ENCODE measurements around the gene NEFH. TPM values are rescaled to one million over a fixed set of nuclear protein-coding genes. Genes with fewer than 3 reads are reported as not detected.

The NEFH gene
- total RNA-seq, 1 donor from 2014 or later: 0.43 TPM

DNA sequence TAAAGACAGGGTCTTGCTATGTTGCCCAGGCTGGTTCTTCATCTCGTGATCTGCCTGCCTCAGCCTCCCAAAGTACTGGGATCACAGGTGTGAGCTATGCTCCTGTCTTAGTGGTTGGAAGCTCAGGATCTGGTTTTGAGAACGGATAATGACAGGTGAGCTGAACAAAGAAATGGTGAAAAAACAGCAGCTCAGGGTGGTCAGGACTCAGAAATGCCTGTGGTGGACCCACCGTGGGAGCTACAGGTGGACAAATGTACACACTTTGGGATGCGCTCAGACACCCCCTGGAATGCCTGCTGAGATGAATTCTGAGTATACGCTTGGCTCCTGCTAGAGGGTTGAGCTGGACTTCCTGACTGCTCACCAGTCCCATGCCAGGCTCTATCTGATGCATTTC is 32.1 kb upstream of the NEFH start:
- H3K9ac ChIP-seq: no peak overlapping the region
- H3K27me3 Mint-ChIP-seq (ENCODE audit: insufficient read depth, low read depth): no peaks in the 10 kb centered on the region
- no peaks in the 10 kb centered on the region for H4K20me1 ChIP-seq (ENCODE audit: low read depth)
- H3K9me3 ChIP-seq (ENCODE audit: low read depth): no peaks in the 10 kb centered on the region
- H3K9me3 Mint-ChIP-seq: no peaks in the 10 kb centered on the region
- DNase-seq (ENCODE audit: low spot score): no peak
- no peak overlapping the region for H3K4me3 Mint-ChIP-seq
- TF ChIP-seq, protein P1, sequence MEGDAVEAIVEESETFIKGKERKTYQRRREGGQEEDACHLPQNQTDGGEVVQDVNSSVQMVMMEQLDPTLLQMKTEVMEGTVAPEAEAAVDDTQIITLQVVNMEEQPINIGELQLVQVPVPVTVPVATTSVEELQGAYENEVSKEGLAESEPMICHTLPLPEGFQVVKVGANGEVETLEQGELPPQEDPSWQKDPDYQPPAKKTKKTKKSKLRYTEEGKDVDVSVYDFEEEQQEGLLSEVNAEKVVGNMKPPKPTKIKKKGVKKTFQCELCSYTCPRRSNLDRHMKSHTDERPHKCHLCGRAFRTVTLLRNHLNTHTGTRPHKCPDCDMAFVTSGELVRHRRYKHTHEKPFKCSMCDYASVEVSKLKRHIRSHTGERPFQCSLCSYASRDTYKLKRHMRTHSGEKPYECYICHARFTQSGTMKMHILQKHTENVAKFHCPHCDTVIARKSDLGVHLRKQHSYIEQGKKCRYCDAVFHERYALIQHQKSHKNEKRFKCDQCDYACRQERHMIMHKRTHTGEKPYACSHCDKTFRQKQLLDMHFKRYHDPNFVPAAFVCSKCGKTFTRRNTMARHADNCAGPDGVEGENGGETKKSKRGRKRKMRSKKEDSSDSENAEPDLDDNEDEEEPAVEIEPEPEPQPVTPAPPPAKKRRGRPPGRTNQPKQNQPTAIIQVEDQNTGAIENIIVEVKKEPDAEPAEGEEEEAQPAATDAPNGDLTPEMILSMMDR (IDR thresholded peaks at IDR 0.05): no peak
- TF ChIP-seq EZH2 (IDR thresholded peaks at IDR 0.05) (no peak), EZH2phosphoT487 (IDR thresholded peaks at IDR 0.05) (no peak)
- no peaks in the 10 kb centered on the region for H3K27me3 ChIP-seq
- H3F3A ChIP-seq (ENCODE audit: low read depth): no peaks in the 10 kb centered on the region
- H3K27ac ChIP-seq: no peak overlapping the region
- no peaks in the 10 kb centered on the region for H3K4me1 Mint-ChIP-seq
- H3K36me3 Mint-ChIP-seq: no peaks in the 10 kb centered on the region
- H3K4me2 ChIP-seq: no peak overlapping the region
- no peaks in the 10 kb centered on the region for H3K36me3 ChIP-seq
- no peak overlapping the region for H3K27ac Mint-ChIP-seq
- no peak overlapping the region for H3K4me3 ChIP-seq
- no peaks in the 10 kb centered on the region for H3K4me1 ChIP-seq
- H3K79me2 ChIP-seq (ENCODE audit: low read depth): no peaks in the 10 kb centered on the region
- no peak overlapping the region for H2AFZ ChIP-seq (replicated peaks)

DNA sequence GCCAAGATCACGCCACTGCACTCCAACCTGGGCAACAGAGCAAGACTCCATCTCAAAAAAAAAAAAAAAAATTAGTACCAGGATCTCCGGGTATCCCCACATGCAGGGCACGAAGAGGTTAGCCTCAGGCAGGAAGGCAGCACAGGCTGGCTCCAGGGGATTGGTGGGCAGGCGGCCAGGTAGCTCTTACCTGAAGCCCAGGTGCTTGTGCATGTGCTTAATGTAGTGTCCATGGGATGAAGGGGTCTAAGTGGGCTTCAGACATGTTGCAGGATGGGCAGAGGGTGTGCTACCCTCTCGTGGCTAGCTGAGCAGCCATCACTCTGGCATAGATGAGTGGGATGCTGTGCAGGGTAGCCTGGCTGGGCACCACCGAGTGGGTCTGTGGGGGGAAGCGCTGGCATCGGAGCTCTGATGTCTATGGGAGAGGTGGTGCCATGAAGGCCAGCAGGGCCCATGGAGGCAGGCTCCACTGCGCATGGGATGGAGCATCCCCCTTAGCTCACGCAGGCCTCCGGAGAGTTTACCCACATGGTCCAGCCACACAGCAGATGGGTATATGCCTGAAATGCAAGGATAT is 30.6 kb upstream of the NEFH start:
- H3K27me3 Mint-ChIP-seq (ENCODE audit: insufficient read depth, low read depth): no peaks in the 10 kb centered on the region
- H3K4me3 ChIP-seq: no peak overlapping the region
- H3K4me2 ChIP-seq: no peak overlapping the region
- H3K36me3 ChIP-seq: no peaks in the 10 kb centered on the region
- H3K9me3 ChIP-seq (ENCODE audit: low read depth): no peaks in the 10 kb centered on the region
- H3K4me3 Mint-ChIP-seq: no peak overlapping the region
- no peaks in the 10 kb centered on the region for H3K9me3 Mint-ChIP-seq
- no peak for TF ChIP-seq EZH2 (IDR thresholded peaks at IDR 0.05)
- H3K4me1 ChIP-seq: no peaks in the 10 kb centered on the region
- no peak for DNase-seq (ENCODE audit: low spot score)
- peaks cover 3% of the 10 kb centered on the region for H3K4me1 Mint-ChIP-seq
- no peak overlapping the region for H3K27ac ChIP-seq
- no peaks in the 10 kb centered on the region for H3K79me2 ChIP-seq (ENCODE audit: low read depth)
- H3K27ac Mint-ChIP-seq: no peak overlapping the region
- H3K27me3 ChIP-seq: no peaks in the 10 kb centered on the region
- no peak overlapping the region for H2AFZ ChIP-seq (replicated peaks)
- H3K36me3 Mint-ChIP-seq: no peaks in the 10 kb centered on the region
- H3K9ac ChIP-seq: no peak overlapping the region
- H4K20me1 ChIP-seq (ENCODE audit: low read depth): no peaks in the 10 kb centered on the region
- H3F3A ChIP-seq (ENCODE audit: low read depth): peaks cover 1% of the 10 kb centered on the region

DNA sequence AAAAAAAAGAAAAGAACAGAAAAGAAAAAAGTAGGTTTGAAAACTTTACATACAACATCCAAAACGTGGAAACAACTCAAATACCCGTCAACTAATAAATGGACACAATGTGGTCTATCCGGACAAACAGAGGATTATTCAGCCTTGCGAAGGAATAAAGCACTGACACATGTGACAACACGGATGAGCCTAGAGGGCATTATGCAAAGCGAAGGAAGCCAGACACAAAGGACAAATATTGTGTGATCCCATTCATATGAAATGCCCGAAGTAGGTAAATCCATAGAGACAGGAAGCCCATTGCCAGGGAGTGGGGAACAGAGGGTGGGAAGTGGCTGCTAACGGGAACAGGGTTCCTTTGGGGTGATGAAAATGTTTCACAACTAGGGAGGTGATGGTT is 29.8 kb upstream of the NEFH start:
- H3K9ac ChIP-seq: no peak overlapping the region
- no peak for DNase-seq (ENCODE audit: low spot score)
- H3K79me2 ChIP-seq (ENCODE audit: low read depth): no peaks in the 10 kb centered on the region
- H3K27me3 ChIP-seq: no peaks in the 10 kb centered on the region
- no peak overlapping the region for H3K4me3 ChIP-seq
- H2AFZ ChIP-seq (replicated peaks): no peak overlapping the region
- Mint-ChIP-seq H3K4me3 (no peak overlapping the region), H3K27ac (no peak overlapping the region), H3K9me3 (no peaks in the 10 kb centered on the region), H3K27me3 (ENCODE audit: insufficient read depth, low read depth) (no peaks in the 10 kb centered on the region), H3K4me1 (peaks cover 5% of the 10 kb centered on the region), H3K36me3 (no peaks in the 10 kb centered on the region)
- no peak overlapping the region for H3K4me2 ChIP-seq
- H3K4me1 ChIP-seq: no peaks in the 10 kb centered on the region
- H3K36me3 ChIP-seq: no peaks in the 10 kb centered on the region
- H3F3A ChIP-seq (ENCODE audit: low read depth): peaks cover 4% of the 10 kb centered on the region
- H3K27ac ChIP-seq: no peak overlapping the region
- TF ChIP-seq, protein P1 (IDR thresholded peaks at IDR 0.05): no peak
- TF ChIP-seq EZH2 (IDR thresholded peaks at IDR 0.05) (no peak), EZH2phosphoT487 (IDR thresholded peaks at IDR 0.05) (no peak)
- no peaks in the 10 kb centered on the region for H4K20me1 ChIP-seq (ENCODE audit: low read depth)
- no peaks in the 10 kb centered on the region for H3K9me3 ChIP-seq (ENCODE audit: low read depth)

DNA sequence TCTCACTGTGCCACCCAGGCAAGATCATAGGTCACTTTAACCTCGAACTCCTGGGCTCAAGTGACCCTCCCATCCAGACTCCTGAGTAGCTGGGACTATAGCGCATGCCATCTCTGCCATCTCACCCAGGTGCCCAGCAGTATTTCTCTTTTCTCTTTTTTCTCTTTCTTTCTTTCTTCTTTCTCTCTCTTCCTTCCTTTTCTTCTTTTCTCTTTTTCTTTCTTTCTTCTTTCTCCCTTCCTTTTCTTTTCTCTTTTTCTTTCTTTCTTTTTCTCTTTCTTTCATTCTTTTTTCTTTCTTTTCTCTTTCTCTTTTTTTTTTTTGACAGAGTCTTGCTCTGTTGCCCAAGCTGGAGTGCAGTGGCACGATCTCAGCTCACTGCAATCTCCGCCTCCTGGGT is 28.2 kb upstream of the NEFH start:
- Histone ChIP-seq H3F3A (ENCODE audit: low read depth) (peaks cover 13% of the 10 kb centered on the region), H3K4me1 (peaks cover 12% of the 10 kb centered on the region), H3K4me2 (no peak overlapping the region), H2AFZ (replicated peaks) (no peak overlapping the region), H3K79me2 (ENCODE audit: low read depth) (no peaks in the 10 kb centered on the region), H3K9me3 (ENCODE audit: low read depth) (no peaks in the 10 kb centered on the region), H3K27ac (no peak overlapping the region), H3K4me3 (no peak overlapping the region), H4K20me1 (ENCODE audit: low read depth) (no peaks in the 10 kb centered on the region), H3K36me3 (no peaks in the 10 kb centered on the region), H3K27me3 (no peaks in the 10 kb centered on the region), H3K9ac (no peak overlapping the region)
- H3K27ac Mint-ChIP-seq: peak overlapping the region; percentile 50
- TF ChIP-seq EZH2 (IDR thresholded peaks at IDR 0.05) (no peak), EZH2phosphoT487 (IDR thresholded peaks at IDR 0.05) (no peak)
- TF ChIP-seq, protein P1 (IDR thresholded peaks at IDR 0.05): no peak
- H3K4me1 Mint-ChIP-seq: peaks cover 16% of the 10 kb centered on the region
- H3K36me3 Mint-ChIP-seq: no peaks in the 10 kb centered on the region
- no peaks in the 10 kb centered on the region for H3K27me3 Mint-ChIP-seq (ENCODE audit: insufficient read depth, low read depth)
- no peaks in the 10 kb centered on the region for H3K9me3 Mint-ChIP-seq
- DNase-seq (ENCODE audit: low spot score): no peak
- H3K4me3 Mint-ChIP-seq: no peak overlapping the region
